ENCODE measurements around the gene HRAS.

HRAS gene

GRCh38 chr11:555227-555779 is 19.9 kb upstream of the HRAS start:
- Histone ChIP-seq H3K4me3 (ENCODE audit: low read depth, low read length) (no peak overlapping the region), H3K36me3 (replicated peaks) (no peaks in the 10 kb centered on the region), H3K27me3 (replicated peaks) (peaks cover 40% of the 10 kb centered on the region), H3K27ac (no peak overlapping the region)
- in situ Hi-C loops (cut with HindIII; ENCODE audit: low pct_ligation_motif_present, low sequenced_read_pairs): no loop called here
- DNase-seq: no peak
- no peak for TF ChIP-seq CTCF (IDR thresholded peaks at IDR 0.05; ENCODE audit: low read depth, low read length, missing control alignments)

GRCh38 chr11:554428-555226 is 19.3 kb upstream of the HRAS start:
- no peak overlapping the region for H3K4me3 ChIP-seq (ENCODE audit: low read depth, low read length)
- peak; percentile 67 for TF ChIP-seq CTCF (IDR thresholded peaks at IDR 0.05; ENCODE audit: low read depth, low read length, missing control alignments)
- no peak overlapping the region for H3K27ac ChIP-seq
- no peak for DNase-seq
- in situ Hi-C loops (cut with HindIII; ENCODE audit: low pct_ligation_motif_present, low sequenced_read_pairs): no loop called here
- no peaks in the 10 kb centered on the region for H3K36me3 ChIP-seq (replicated peaks)
- peaks cover 40% of the 10 kb centered on the region for H3K27me3 ChIP-seq (replicated peaks)

GRCh38 chr11:553988-554340 is 18.6 kb upstream of the HRAS start:
- in situ Hi-C loops (cut with HindIII; ENCODE audit: low pct_ligation_motif_present, low sequenced_read_pairs): no loop called here
- Histone ChIP-seq H3K27ac (no peak overlapping the region), H3K36me3 (replicated peaks) (no peaks in the 10 kb centered on the region), H3K4me3 (ENCODE audit: low read depth, low read length) (no peak overlapping the region), H3K27me3 (replicated peaks) (peaks cover 40% of the 10 kb centered on the region)
- no peak for TF ChIP-seq CTCF (IDR thresholded peaks at IDR 0.05; ENCODE audit: low read depth, low read length, missing control alignments)
- DNase-seq: no peak

- no peak overlapping the region for H3K27ac ChIP-seq
- H3K4me3 ChIP-seq (ENCODE audit: low read depth, low read length): no peak overlapping the region
- in situ Hi-C loops (cut with HindIII; ENCODE audit: low pct_ligation_motif_present, low sequenced_read_pairs): no loop called here
- H3K36me3 ChIP-seq (replicated peaks): no peaks in the 10 kb centered on the region
- no peak for TF ChIP-seq CTCF (IDR thresholded peaks at IDR 0.05; ENCODE audit: low read depth, low read length, missing control alignments)
- no peak for DNase-seq
- peaks cover 40% of the 10 kb centered on the region for H3K27me3 ChIP-seq (replicated peaks)
Observed at GRCh38 chr11:553083-553987, 18.0 kb upstream of the HRAS start.

- no peak for DNase-seq
- Histone ChIP-seq H3K27me3 (replicated peaks) (peaks cover 23% of the 10 kb centered on the region), H3K27ac (no peak overlapping the region), H3K36me3 (replicated peaks) (no peaks in the 10 kb centered on the region), H3K4me3 (ENCODE audit: low read depth, low read length) (no peak overlapping the region)
- in situ Hi-C loops (cut with HindIII; ENCODE audit: low pct_ligation_motif_present, low sequenced_read_pairs): no loop called here
- no peak for TF ChIP-seq CTCF (IDR thresholded peaks at IDR 0.05; ENCODE audit: low read depth, low read length, missing control alignments)
Observed at GRCh38 chr11:551596-551995, 16.2 kb upstream of the HRAS start.

Data from brain microvascular endothelial cell (primary cell).